Right atrium auricular region (tissue), 2 donors: Measurements from ENCODE around the gene PYGB. TPM values are rescaled to one million over a fixed set of nuclear protein-coding genes. Genes with fewer than 3 reads are reported as not detected.

Source experiments
- DNase-seq: peaks from one replicate; pipeline ENCODE4 v3.0.0-alpha.2; 2019; ENCODE audit warnings: low spot score
- H3K27ac ChIP-seq, 2 donors: fragments of 200-600 bp; sonication (generic); 1 replicate in 1 of 2; 2 replicates in 1 of 2; pipeline ENCODE4 v1.5.1; 2016 to 2019
- H3K27me3 ChIP-seq, 2 donors: fragments of 200-600 bp; sonication (generic); one replicate each; pipeline versions ENCODE4 v1.5.1 to v1.6.0; 2017 to 2019
- H3K36me3 ChIP-seq: fragments of 200-600 bp; sonication (generic); one replicate; pipeline ENCODE4 v1.5.1; 2016
- H3K4me1 ChIP-seq, 2 donors: fragments of 200-600 bp; sonication (generic); one replicate each; pipeline versions ENCODE4 v1.5.1 to v1.6.0; 2017 to 2019
- H3K4me3 ChIP-seq, 2 donors: fragments of 200-600 bp; sonication (generic); 1 replicate in 1 of 2; 2 replicates in 1 of 2; pipeline ENCODE4 v1.5.1; 2017 to 2019; ENCODE audit warnings: mild to moderate bottlenecking in 1 of 2, moderate library complexity in 1 of 2
- H3K9me3 ChIP-seq, 2 donors: fragments of 200-600 bp; sonication (generic); one replicate each; pipeline ENCODE4 v1.5.1; 2019
- CTCF ChIP-seq, 2 donors: fragments of 200-600 bp; sonication (generic); IDR thresholded peaks; one replicate each; pipeline ENCODE4 v1.5.1; 2019; ENCODE audit warnings: antibody characterized with exemption in 2 of 2
- total RNA-seq, 2 donors: library from RNA; depleted of rRNA; stranded (reverse); fragments of >200 nt; gene quantifications; one replicate each; pipeline ENCODE4 v1.1.0, GENCODE V29; 2016

The PYGB gene
- total RNA-seq, 2 donors from 2014 or later, result 145 to 174 TPM

- H3K27ac ChIP-seq, result no peak overlapping the region
- no peak for TF ChIP-seq CTCF (IDR thresholded peaks at IDR 0.05)
- H3K27me3 ChIP-seq, result no peaks in the 10 kb centered on the region
- DNase-seq, result no peak
- no peak overlapping the region for H3K4me3 ChIP-seq
- H3K9me3 ChIP-seq, result no peaks in the 10 kb centered on the region
- no peaks in the 10 kb centered on the region for H3K36me3 ChIP-seq
- H3K4me1 ChIP-seq, result peaks cover 0 to 24% of the 10 kb centered on the region in 2 donors
These were observed 55.6 kb downstream of the PYGB start for GRCh38 chr20:25303292-25304024.

GRCh38 chr20:25304025-25304549 is 56.2 kb downstream of the PYGB start:
- Histone ChIP-seq H3K27ac (no peak overlapping the region), H3K4me1 (peaks cover 0 to 25% of the 10 kb centered on the region in 2 donors), H3K4me3 (no peak overlapping the region), H3K36me3 (no peaks in the 10 kb centered on the region), H3K27me3 (no peaks in the 10 kb centered on the region), H3K9me3 (no peaks in the 10 kb centered on the region)
- no peak for DNase-seq
- TF ChIP-seq CTCF (IDR thresholded peaks at IDR 0.05), result no peak

- peaks cover 0 to 35% of the 10 kb centered on the region in 2 donors for H3K4me1 ChIP-seq
- DNase-seq, result no peak
- no peaks in the 10 kb centered on the region for H3K36me3 ChIP-seq
- no peak overlapping the region for H3K27ac ChIP-seq
- H3K9me3 ChIP-seq, result no peaks in the 10 kb centered on the region
- H3K27me3 ChIP-seq, result no peaks in the 10 kb centered on the region
- TF ChIP-seq CTCF (IDR thresholded peaks at IDR 0.05), result no peak
- no peak overlapping the region for H3K4me3 ChIP-seq
These were observed 59.4 kb downstream of the PYGB start for GRCh38 chr20:25306991-25307903.

- H3K27me3 ChIP-seq, result no peaks in the 10 kb centered on the region
- no peak for TF ChIP-seq CTCF (IDR thresholded peaks at IDR 0.05)
- no peak overlapping the region for H3K27ac ChIP-seq
- no peak for DNase-seq
- peaks cover 0 to 31% of the 10 kb centered on the region in 2 donors for H3K4me1 ChIP-seq
- H3K4me3 ChIP-seq, result no peak overlapping the region
- H3K9me3 ChIP-seq, result no peaks in the 10 kb centered on the region
- no peaks in the 10 kb centered on the region for H3K36me3 ChIP-seq
These were observed 60.2 kb downstream of the PYGB start for GRCh38 chr20:25308083-25308491.

GRCh38 chr20:25308671-25309394 is 60.9 kb downstream of the PYGB start:
- no peak for TF ChIP-seq CTCF (IDR thresholded peaks at IDR 0.05)
- H3K4me3 ChIP-seq, result no peak overlapping the region
- H3K4me1 ChIP-seq, result peaks cover 0 to 31% of the 10 kb centered on the region in 2 donors
- no peak for DNase-seq
- no peaks in the 10 kb centered on the region for H3K36me3 ChIP-seq
- H3K27ac ChIP-seq, result peak overlapping the region in 1 of 2 donors; percentile 61
- no peaks in the 10 kb centered on the region for H3K9me3 ChIP-seq
- H3K27me3 ChIP-seq, result no peaks in the 10 kb centered on the region
